ENCODE data around the gene SPR. TPM values are rescaled to one million over a fixed set of nuclear protein-coding genes. Genes with fewer than 3 reads are reported as not detected.
A peak's percentile ranks its signal among the peaks of the same experiment; 100 is the strongest.

SPR gene
- total and polyA plus RNA-seq, 2 donors (not counting 1 experiment from before 2014, with no cell fraction given), result 9.4 to 23.3 TPM

GRCh38 chr2:72871880-72872279 is 15.3 kb upstream of the SPR start:
- Histone ChIP-seq H3K27me3 (ENCODE audit: control insufficient read depth, insufficient read depth, low read length) (peaks cover 9% of the 10 kb centered on the region), H3K79me2 (ENCODE audit: control insufficient read depth, insufficient read depth, low read length) (no peaks in the 10 kb centered on the region), H3K4me2 (ENCODE audit: extremely low read depth, insufficient read depth, low read length) (no peak overlapping the region), H4K20me1 (ENCODE audit: control insufficient read depth, extremely low read depth, insufficient read depth, low read length) (no peaks in the 10 kb centered on the region), H3K9ac (ENCODE audit: insufficient read depth, low read length) (no peak overlapping the region), H3K36me3 (ENCODE audit: control insufficient read depth, insufficient read depth, low read length) (no peaks in the 10 kb centered on the region), H3K4me1 (ENCODE audit: control insufficient read depth, extremely low read depth, insufficient read depth, low read length) (no peaks in the 10 kb centered on the region), H3K9me3 (ENCODE audit: control insufficient read depth, insufficient read depth, low read depth, low read length) (no peaks in the 10 kb centered on the region), H3K27ac (ENCODE audit: insufficient read depth, low read length) (no peak overlapping the region), H3K4me3 (replicated peaks in 1 of 4; ENCODE audit: control extremely low read depth in 1 of 4, insufficient read depth in 1 of 4, low read depth in 3 of 4, low read length in 4 of 4) (no peak overlapping the region), H2AFZ (ENCODE audit: low read length) (no peak overlapping the region)
- DNase-seq (ENCODE audit: low read depth in 2 of 2), result no peak
- TF ChIP-seq EZH2 (IDR thresholded peaks at IDR 0.05; ENCODE audit: low read length, missing control alignments), result no peak
- TF ChIP-seq, protein P1, sequence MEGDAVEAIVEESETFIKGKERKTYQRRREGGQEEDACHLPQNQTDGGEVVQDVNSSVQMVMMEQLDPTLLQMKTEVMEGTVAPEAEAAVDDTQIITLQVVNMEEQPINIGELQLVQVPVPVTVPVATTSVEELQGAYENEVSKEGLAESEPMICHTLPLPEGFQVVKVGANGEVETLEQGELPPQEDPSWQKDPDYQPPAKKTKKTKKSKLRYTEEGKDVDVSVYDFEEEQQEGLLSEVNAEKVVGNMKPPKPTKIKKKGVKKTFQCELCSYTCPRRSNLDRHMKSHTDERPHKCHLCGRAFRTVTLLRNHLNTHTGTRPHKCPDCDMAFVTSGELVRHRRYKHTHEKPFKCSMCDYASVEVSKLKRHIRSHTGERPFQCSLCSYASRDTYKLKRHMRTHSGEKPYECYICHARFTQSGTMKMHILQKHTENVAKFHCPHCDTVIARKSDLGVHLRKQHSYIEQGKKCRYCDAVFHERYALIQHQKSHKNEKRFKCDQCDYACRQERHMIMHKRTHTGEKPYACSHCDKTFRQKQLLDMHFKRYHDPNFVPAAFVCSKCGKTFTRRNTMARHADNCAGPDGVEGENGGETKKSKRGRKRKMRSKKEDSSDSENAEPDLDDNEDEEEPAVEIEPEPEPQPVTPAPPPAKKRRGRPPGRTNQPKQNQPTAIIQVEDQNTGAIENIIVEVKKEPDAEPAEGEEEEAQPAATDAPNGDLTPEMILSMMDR (conservative IDR thresholded peaks at IDR 0.05 in 1 of 2, IDR thresholded peaks at IDR 0.05 in 1 of 2; ENCODE audit: low read depth in 1 of 2, low read length in 2 of 2), result no peak

DNA sequence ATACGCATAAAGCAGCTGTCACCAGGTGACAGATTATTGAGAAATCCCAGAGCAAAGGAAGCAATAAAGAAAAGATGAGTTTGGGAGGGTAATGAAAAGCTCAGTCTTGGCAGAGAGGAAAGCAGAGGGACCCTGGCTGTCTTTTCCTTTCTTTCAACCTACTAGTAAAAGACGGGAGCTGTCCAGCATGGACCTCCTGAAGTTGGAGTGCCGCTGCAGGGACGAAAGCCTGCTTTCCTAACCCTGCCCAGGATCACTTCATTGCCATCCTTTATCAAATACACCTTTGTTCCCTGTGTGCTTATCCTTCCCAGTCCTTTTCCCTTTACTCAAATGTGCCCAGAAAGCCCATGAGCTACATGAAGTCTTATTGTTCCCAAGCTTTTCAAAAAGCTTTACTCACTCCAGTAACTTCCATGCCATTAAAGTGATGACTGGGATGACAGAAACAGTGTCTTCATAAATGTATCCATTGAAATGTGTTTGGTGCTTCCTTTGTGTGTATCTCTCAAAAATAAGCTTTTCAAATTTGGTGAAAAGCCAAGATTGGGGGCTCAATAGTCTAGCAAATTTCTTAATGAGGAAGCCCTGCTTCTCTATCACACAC is 3.7 kb upstream of the SPR start:
- Histone ChIP-seq H3K36me3 (ENCODE audit: control insufficient read depth, insufficient read depth, low read length) (no peaks in the 10 kb centered on the region), H3K27ac (ENCODE audit: insufficient read depth, low read length) (no peak overlapping the region), H4K20me1 (ENCODE audit: control insufficient read depth, extremely low read depth, insufficient read depth, low read length) (no peaks in the 10 kb centered on the region), H3K9ac (ENCODE audit: insufficient read depth, low read length) (no peak overlapping the region), H3K79me2 (ENCODE audit: control insufficient read depth, insufficient read depth, low read length) (no peaks in the 10 kb centered on the region), H3K27me3 (ENCODE audit: control insufficient read depth, insufficient read depth, low read length) (no peaks in the 10 kb centered on the region), H3K4me2 (ENCODE audit: extremely low read depth, insufficient read depth, low read length) (no peak overlapping the region), H3K4me3 (replicated peaks in 1 of 4; ENCODE audit: control extremely low read depth in 1 of 4, insufficient read depth in 1 of 4, low read depth in 3 of 4, low read length in 4 of 4) (no peak overlapping the region), H2AFZ (ENCODE audit: low read length) (no peak overlapping the region), H3K4me1 (ENCODE audit: control insufficient read depth, extremely low read depth, insufficient read depth, low read length) (peaks cover 2% of the 10 kb centered on the region), H3K9me3 (ENCODE audit: control insufficient read depth, insufficient read depth, low read depth, low read length) (no peaks in the 10 kb centered on the region)
- TF ChIP-seq, protein P1 (conservative IDR thresholded peaks at IDR 0.05 in 1 of 2, IDR thresholded peaks at IDR 0.05 in 1 of 2; ENCODE audit: low read depth in 1 of 2, low read length in 2 of 2), result no peak
- no peak for TF ChIP-seq EZH2 (IDR thresholded peaks at IDR 0.05; ENCODE audit: low read length, missing control alignments)
- DNase-seq (ENCODE audit: low read depth in 2 of 2), result peak; percentile 38 to 55

GRCh38 chr2:72886505-72887031 is 640 bp upstream of the SPR start:
- Histone ChIP-seq H3K4me3 (replicated peaks in 1 of 4; ENCODE audit: control extremely low read depth in 1 of 4, insufficient read depth in 1 of 4, low read depth in 3 of 4, low read length in 4 of 4) (peak overlapping the region; percentile 53 to 74 (median 61)), H3K4me2 (ENCODE audit: extremely low read depth, insufficient read depth, low read length) (peak overlapping the region; percentile 87), H3K27ac (ENCODE audit: insufficient read depth, low read length) (no peak overlapping the region), H3K79me2 (ENCODE audit: control insufficient read depth, insufficient read depth, low read length) (no peaks in the 10 kb centered on the region), H3K4me1 (ENCODE audit: control insufficient read depth, extremely low read depth, insufficient read depth, low read length) (peaks cover 2% of the 10 kb centered on the region), H3K27me3 (ENCODE audit: control insufficient read depth, insufficient read depth, low read length) (no peaks in the 10 kb centered on the region), H3K9me3 (ENCODE audit: control insufficient read depth, insufficient read depth, low read depth, low read length) (no peaks in the 10 kb centered on the region), H3K9ac (ENCODE audit: insufficient read depth, low read length) (no peak overlapping the region), H3K36me3 (ENCODE audit: control insufficient read depth, insufficient read depth, low read length) (no peaks in the 10 kb centered on the region), H2AFZ (ENCODE audit: low read length) (peak overlapping the region; percentile 55), H4K20me1 (ENCODE audit: control insufficient read depth, extremely low read depth, insufficient read depth, low read length) (no peaks in the 10 kb centered on the region)
- DNase-seq (ENCODE audit: low read depth in 2 of 2), result no peak
- TF ChIP-seq, protein P1 (conservative IDR thresholded peaks at IDR 0.05 in 1 of 2, IDR thresholded peaks at IDR 0.05 in 1 of 2; ENCODE audit: low read depth in 1 of 2, low read length in 2 of 2), result no peak

Measured in fibroblast of lung (primary cell).